MM.1S (cell line): ENCODE data around the gene TMEM135.
"Not testable (repeated sequence)": the region's sequence is repeated elsewhere in the genome, so short reads cannot be mapped to it uniquely, and the experiment has no call there.

Source experiments
- DNase-seq: peaks from one replicate; pipeline ENCODE4 v3.0.0-alpha.2; 2015
- H2AFZ ChIP-seq: fragments of 300-600 bp; sonication (generic); 2 replicates; pipeline ENCODE4 v1.6.0; 2016; ENCODE audit warnings: antibody characterized with exemption, low read length
- H3F3A ChIP-seq: fragments of 300-600 bp; sonication (generic); 2 replicates; pipeline ENCODE4 v1.6.1; 2016; ENCODE audit warnings: mild to moderate bottlenecking, antibody characterized with exemption, low read length, moderate library complexity, mixed read lengths; ENCODE audit not compliant: insufficient read depth
- H3K27ac ChIP-seq: fragments of 300-600 bp; sonication (generic); 2 replicates; pipeline ENCODE4 v1.5.1; 2016; ENCODE audit warnings: mild to moderate bottlenecking, low read length
- H3K27me3 ChIP-seq: fragments of 300-600 bp; sonication (generic); replicated peaks from 2 replicates; pipeline ENCODE4 v1.6.0; 2016; ENCODE audit warnings: low read length; ENCODE audit not compliant: insufficient read depth
- H3K36me3 ChIP-seq: fragments of 300-600 bp; sonication (generic); replicated peaks from 2 replicates; pipeline ENCODE4 v1.6.1; 2016; ENCODE audit warnings: mild to moderate bottlenecking, low read length, mixed read lengths; ENCODE audit not compliant: insufficient read depth
- H3K4me1 ChIP-seq: fragments of 300-600 bp; sonication (generic); 2 replicates; pipeline ENCODE4 v1.6.1; 2016; ENCODE audit warnings: low read length, mixed read lengths
- H3K4me2 ChIP-seq: fragments of 300-600 bp; sonication (generic); 2 replicates; pipeline ENCODE4 v1.6.0; 2016; ENCODE audit warnings: low read depth, low read length
- H3K4me3 ChIP-seq: fragments of 300-600 bp; sonication (generic); 2 replicates; pipeline ENCODE4 v1.5.1; 2016; ENCODE audit warnings: low read length, mixed read lengths
- H3K79me2 ChIP-seq: fragments of 300-600 bp; sonication (generic); 2 replicates; pipeline ENCODE4 v1.6.1; 2016; ENCODE audit warnings: mixed run types, low read length, mixed read lengths
- H3K9ac ChIP-seq: fragments of 300-600 bp; sonication (generic); 2 replicates; pipeline ENCODE4 v1.6.1; 2016; ENCODE audit warnings: low read length, mixed read lengths
- H3K9me2 ChIP-seq: fragments of 300-600 bp; sonication (generic); replicated peaks from 2 replicates; pipeline ENCODE4 v1.6.1; 2016; ENCODE audit warnings: mild to moderate bottlenecking, low read length, mixed read lengths; ENCODE audit not compliant: insufficient read depth
- H3K9me3 ChIP-seq: fragments of 300-600 bp; sonication (generic); replicated peaks from 2 replicates; pipeline ENCODE4 v1.6.1; 2016; ENCODE audit warnings: mild to moderate bottlenecking, low read length, mixed read lengths; ENCODE audit not compliant: insufficient read depth
- H4K20me1 ChIP-seq: fragments of 300-600 bp; sonication (generic); 2 replicates; pipeline ENCODE4 v1.6.1; 2016; ENCODE audit warnings: mild to moderate bottlenecking, low read length, moderate library complexity, mixed read lengths; ENCODE audit not compliant: insufficient read depth
- EZH2 ChIP-seq: fragments of 300-600 bp; sonication (generic); optimal IDR thresholded peaks from 2 replicates; pipeline ENCODE3; 2017; ENCODE audit warnings: low read depth, mild to moderate bottlenecking, antibody characterized with exemption, low read length, mixed read lengths
- EZH2phosphoT487 ChIP-seq: fragments of 300-600 bp; sonication (generic); IDR thresholded peaks from 2 replicates; pipeline ENCODE4 v1.6.1; 2018; ENCODE audit warnings: antibody characterized with exemption, low read length
- TF ChIP-seq, protein P1 (sequence below): fragments of 300-600 bp; sonication (generic); IDR thresholded peaks from 2 replicates; pipeline ENCODE4 v1.5.1; 2016; ENCODE audit warnings: antibody characterized with exemption, low read length, mixed read lengths

TMEM135 gene

DNA sequence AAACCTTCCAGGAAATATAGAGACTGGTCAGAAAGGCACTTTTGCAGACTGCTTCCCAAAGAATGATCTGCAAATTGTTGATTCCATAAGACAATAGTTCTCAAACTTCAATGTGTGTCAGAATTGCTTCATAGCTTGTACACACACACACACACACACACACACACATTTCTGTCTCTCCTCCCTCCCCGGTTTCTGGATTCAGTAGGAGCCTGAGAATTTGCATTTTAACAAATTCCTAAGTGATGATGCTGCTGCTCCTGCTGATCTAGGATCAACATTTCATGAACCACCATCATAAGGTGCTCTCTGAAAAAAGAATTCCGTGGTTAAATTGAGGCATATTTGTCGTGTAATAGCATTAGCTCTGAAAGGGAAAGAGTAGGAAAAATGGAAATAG lies 47.2 kb upstream of the TMEM135 start:
- no peak overlapping the region for H3K4me3 ChIP-seq
- no peaks in the 10 kb centered on the region for H3F3A ChIP-seq
- no peaks in the 10 kb centered on the region for H3K4me1 ChIP-seq
- H3K4me2 ChIP-seq, result no peak overlapping the region
- no peak overlapping the region for H2AFZ ChIP-seq
- no peak for TF ChIP-seq EZH2
- no peaks in the 10 kb centered on the region for H3K9me2 ChIP-seq
- H4K20me1 ChIP-seq, result no peaks in the 10 kb centered on the region
- no peak overlapping the region for H3K9ac ChIP-seq
- H3K79me2 ChIP-seq, result no peaks in the 10 kb centered on the region
- no peaks in the 10 kb centered on the region for H3K9me3 ChIP-seq
- H3K27ac ChIP-seq, result no peak overlapping the region
- no peaks in the 10 kb centered on the region for H3K27me3 ChIP-seq
- H3K36me3 ChIP-seq, result no peaks in the 10 kb centered on the region
- DNase-seq, result no peak

DNA sequence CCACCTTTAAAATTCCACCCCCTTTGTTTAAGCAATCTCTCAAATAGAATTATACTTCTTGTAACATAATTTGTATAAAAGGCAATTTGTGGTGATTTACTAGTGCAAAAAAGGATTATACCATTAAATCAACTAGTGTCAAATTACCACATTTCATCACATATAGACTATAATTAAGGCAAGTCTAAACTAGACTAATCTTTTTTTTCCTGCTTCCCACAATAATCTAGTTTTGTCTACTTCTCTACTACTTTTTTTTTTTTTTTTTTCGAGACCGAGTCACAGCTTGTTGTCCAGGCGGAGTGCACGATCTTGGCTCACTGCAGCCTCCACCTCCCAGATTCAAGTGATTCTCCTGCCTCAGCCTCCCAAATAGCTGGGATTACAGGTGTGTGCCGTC lies 46.4 kb upstream of the TMEM135 start:
- TF ChIP-seq EZH2 (no peak), EZH2phosphoT487 (no peak)
- TF ChIP-seq, protein P1, sequence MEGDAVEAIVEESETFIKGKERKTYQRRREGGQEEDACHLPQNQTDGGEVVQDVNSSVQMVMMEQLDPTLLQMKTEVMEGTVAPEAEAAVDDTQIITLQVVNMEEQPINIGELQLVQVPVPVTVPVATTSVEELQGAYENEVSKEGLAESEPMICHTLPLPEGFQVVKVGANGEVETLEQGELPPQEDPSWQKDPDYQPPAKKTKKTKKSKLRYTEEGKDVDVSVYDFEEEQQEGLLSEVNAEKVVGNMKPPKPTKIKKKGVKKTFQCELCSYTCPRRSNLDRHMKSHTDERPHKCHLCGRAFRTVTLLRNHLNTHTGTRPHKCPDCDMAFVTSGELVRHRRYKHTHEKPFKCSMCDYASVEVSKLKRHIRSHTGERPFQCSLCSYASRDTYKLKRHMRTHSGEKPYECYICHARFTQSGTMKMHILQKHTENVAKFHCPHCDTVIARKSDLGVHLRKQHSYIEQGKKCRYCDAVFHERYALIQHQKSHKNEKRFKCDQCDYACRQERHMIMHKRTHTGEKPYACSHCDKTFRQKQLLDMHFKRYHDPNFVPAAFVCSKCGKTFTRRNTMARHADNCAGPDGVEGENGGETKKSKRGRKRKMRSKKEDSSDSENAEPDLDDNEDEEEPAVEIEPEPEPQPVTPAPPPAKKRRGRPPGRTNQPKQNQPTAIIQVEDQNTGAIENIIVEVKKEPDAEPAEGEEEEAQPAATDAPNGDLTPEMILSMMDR, result no peak
- Histone ChIP-seq H3K27me3 (no peaks in the 10 kb centered on the region), H2AFZ (no peak overlapping the region), H4K20me1 (no peaks in the 10 kb centered on the region), H3K36me3 (no peaks in the 10 kb centered on the region), H3K4me3 (no peak overlapping the region), H3K9ac (no peak overlapping the region), H3K79me2 (no peaks in the 10 kb centered on the region), H3F3A (no peaks in the 10 kb centered on the region), H3K4me2 (no peak overlapping the region), H3K27ac (no peak overlapping the region), H3K4me1 (no peaks in the 10 kb centered on the region), H3K9me2 (no peaks in the 10 kb centered on the region), H3K9me3 (no peaks in the 10 kb centered on the region)
- DNase-seq, result no peak

DNA sequence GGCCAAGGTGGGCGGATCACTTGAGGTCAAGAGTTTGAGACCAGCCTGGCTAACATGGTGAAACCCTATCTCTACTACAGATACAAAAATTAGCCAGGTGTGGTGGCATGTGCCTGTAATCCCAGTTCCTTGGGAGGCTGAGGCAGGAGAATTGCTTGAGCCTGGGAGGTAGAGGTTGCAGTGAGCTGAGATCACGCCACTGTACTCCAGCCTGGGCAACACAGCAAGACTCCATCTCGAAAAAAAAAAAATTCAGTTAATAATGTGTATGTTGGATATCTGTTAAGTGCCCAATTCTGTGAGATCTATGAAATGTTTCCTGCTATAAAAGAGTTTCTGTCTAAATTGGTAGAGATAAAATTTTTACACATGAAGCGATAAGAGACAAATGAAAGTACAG lies 45.4 kb upstream of the TMEM135 start:
- not testable (repeated sequence) for H3K27ac ChIP-seq, H3K79me2 ChIP-seq, H3K9me2 ChIP-seq, H3K9me3 ChIP-seq, H3F3A ChIP-seq, H3K4me1 ChIP-seq, H3K4me3 ChIP-seq, H3K9ac ChIP-seq, H3K36me3 ChIP-seq, H4K20me1 ChIP-seq, H3K27me3 ChIP-seq, H3K4me2 ChIP-seq, DNase-seq, H2AFZ ChIP-seq

GRCh38 chr11:86993031-86993430 lies 44.7 kb upstream of the TMEM135 start:
- H3K27me3 ChIP-seq, result no peaks in the 10 kb centered on the region
- H4K20me1 ChIP-seq, result no peaks in the 10 kb centered on the region
- H3K9me3 ChIP-seq, result no peaks in the 10 kb centered on the region
- H3K9ac ChIP-seq, result no peak overlapping the region
- DNase-seq, result no peak
- H3K36me3 ChIP-seq, result no peaks in the 10 kb centered on the region
- no peak overlapping the region for H3K4me2 ChIP-seq
- no peaks in the 10 kb centered on the region for H3K9me2 ChIP-seq
- no peak overlapping the region for H3K27ac ChIP-seq
- no peaks in the 10 kb centered on the region for H3K4me1 ChIP-seq
- no peak overlapping the region for H3K4me3 ChIP-seq
- no peaks in the 10 kb centered on the region for H3K79me2 ChIP-seq
- no peak for TF ChIP-seq EZH2phosphoT487
- no peak for TF ChIP-seq EZH2
- TF ChIP-seq, protein P1, result no peak
- no peaks in the 10 kb centered on the region for H3F3A ChIP-seq
- no peak overlapping the region for H2AFZ ChIP-seq
